ENCODE measurements around the gene PRDX2. TPM values are rescaled to one million over a fixed set of nuclear protein-coding genes. Genes with fewer than 3 reads are reported as not detected.
A peak's percentile ranks its signal among the peaks of the same experiment; 100 is the strongest.

The PRDX2 gene
- total RNA-seq, 1 donor from 2014 or later = 190 TPM

DNA sequence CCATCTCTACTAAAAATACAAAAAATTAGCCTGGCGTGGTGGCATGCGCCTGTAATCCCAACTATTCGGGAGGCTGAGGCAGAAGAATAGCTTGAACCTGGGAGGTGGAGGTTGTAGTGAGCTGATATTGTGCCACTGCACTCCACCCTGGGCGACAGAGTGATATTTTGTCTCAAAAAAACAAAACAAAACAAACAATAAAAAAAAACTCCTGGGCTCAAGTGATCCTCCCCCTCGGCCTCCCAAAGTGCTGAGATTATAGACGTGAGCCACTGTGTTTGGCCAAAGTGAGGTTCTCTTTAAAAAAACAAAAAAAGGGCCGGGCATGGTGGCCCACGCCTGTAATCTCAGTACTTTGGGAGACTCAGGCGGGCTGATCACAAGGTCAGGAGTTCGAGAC is 14.1 kb downstream of the PRDX2 start:
- Histone ChIP-seq H3K4me1 (peaks cover 69% of the 10 kb centered on the region), H3K27me3 (no peaks in the 10 kb centered on the region), H3K27ac (peak overlapping the region; percentile 97), H3K36me3 (no peaks in the 10 kb centered on the region), H3K4me3 (no peak overlapping the region), H3K9me3 (no peaks in the 10 kb centered on the region)
- no peak for DNase-seq (ENCODE audit: extremely low spot score in 2 of 2)
- TF ChIP-seq, protein P1, sequence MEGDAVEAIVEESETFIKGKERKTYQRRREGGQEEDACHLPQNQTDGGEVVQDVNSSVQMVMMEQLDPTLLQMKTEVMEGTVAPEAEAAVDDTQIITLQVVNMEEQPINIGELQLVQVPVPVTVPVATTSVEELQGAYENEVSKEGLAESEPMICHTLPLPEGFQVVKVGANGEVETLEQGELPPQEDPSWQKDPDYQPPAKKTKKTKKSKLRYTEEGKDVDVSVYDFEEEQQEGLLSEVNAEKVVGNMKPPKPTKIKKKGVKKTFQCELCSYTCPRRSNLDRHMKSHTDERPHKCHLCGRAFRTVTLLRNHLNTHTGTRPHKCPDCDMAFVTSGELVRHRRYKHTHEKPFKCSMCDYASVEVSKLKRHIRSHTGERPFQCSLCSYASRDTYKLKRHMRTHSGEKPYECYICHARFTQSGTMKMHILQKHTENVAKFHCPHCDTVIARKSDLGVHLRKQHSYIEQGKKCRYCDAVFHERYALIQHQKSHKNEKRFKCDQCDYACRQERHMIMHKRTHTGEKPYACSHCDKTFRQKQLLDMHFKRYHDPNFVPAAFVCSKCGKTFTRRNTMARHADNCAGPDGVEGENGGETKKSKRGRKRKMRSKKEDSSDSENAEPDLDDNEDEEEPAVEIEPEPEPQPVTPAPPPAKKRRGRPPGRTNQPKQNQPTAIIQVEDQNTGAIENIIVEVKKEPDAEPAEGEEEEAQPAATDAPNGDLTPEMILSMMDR (IDR thresholded peaks at IDR 0.05) = no peak
- no peak for TF ChIP-seq POLR2AphosphoS5 (IDR thresholded peaks at IDR 0.05; ENCODE audit: insufficient read depth in 1 of 2, low read depth in 1 of 2)
- no peak for TF ChIP-seq POLR2A (IDR thresholded peaks at IDR 0.05)
- intact Hi-C loops (cut with DNase I) = no loop called here

DNA sequence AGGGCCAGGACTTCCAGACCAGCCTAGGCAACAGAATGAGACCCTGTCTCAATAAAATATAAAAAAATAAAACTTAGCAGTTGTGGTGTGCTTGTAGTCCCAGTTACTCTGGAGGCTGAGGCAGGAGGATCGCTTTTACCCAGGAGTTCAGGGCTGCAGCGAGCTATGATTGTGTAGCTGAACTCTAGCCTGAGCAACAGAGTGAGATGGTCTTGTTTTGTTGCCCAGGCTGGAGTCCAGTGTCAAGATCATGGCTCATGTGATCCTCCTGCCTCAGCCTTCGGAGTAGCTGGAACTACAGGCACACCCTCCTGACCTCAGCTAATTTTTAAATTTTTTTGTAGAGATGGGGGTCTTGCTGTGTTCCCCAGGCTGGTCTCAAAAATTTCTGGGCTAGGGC is 14.6 kb downstream of the PRDX2 start:
- peak overlapping the region; percentile 97 for H3K27ac ChIP-seq
- TF ChIP-seq, protein P1 (IDR thresholded peaks at IDR 0.05) = no peak
- no peak for TF ChIP-seq POLR2A (IDR thresholded peaks at IDR 0.05)
- no peaks in the 10 kb centered on the region for H3K36me3 ChIP-seq
- no peaks in the 10 kb centered on the region for H3K27me3 ChIP-seq
- DNase-seq (ENCODE audit: extremely low spot score in 2 of 2) = no peak
- intact Hi-C loops (cut with DNase I) = no loop called here
- H3K4me3 ChIP-seq = no peak overlapping the region
- no peaks in the 10 kb centered on the region for H3K9me3 ChIP-seq
- H3K4me1 ChIP-seq = peaks cover 71% of the 10 kb centered on the region

DNA sequence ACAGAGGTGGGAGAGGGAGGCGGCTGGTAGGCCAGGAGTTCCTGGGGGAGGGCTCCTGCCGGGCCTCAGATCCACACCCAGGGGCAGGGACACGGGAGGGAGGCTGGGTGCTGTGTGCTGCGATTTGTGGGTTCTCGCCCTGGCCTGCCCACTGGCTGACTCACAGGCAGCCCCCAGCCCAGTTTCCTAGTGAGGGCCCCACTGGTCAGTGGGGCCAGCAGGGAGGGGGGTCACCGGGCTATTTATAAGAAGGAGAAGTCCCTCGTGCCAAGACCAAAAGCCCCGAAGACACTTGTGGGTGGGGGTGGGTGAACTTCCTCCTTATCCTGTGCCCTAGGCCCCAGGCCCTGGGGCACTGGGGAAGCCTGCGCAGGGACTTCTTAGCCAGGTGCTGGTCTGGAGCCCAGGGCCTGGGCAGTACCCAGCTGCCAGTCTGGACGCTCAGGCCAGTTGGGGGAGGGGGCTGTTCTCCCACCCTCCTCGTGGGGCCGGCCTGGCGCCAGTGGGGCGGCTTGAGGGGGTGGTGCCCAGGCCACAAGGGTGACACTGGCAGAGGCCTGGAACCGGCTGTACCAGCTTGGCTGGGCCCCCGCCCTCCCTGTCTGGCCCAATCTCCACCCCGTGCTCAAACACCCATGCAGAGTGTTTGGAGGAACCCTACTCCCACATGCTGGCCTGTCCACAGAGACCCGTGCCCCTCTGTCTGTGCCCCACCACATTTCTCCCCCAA is 15.3 kb downstream of the PRDX2 start:
- Histone ChIP-seq H3K9me3 (no peaks in the 10 kb centered on the region), H3K27me3 (no peaks in the 10 kb centered on the region), H3K36me3 (no peaks in the 10 kb centered on the region), H3K4me1 (peaks cover 75% of the 10 kb centered on the region), H3K27ac (peak overlapping the region; percentile 97), H3K4me3 (no peak overlapping the region)
- intact Hi-C loops (cut with DNase I) = no loop called here
- DNase-seq (ENCODE audit: extremely low spot score in 2 of 2) = no peak
- TF ChIP-seq POLR2AphosphoS5 (IDR thresholded peaks at IDR 0.05; ENCODE audit: insufficient read depth in 1 of 2, low read depth in 1 of 2) (peak; percentile 28), POLR2A (IDR thresholded peaks at IDR 0.05) (no peak)

DNA sequence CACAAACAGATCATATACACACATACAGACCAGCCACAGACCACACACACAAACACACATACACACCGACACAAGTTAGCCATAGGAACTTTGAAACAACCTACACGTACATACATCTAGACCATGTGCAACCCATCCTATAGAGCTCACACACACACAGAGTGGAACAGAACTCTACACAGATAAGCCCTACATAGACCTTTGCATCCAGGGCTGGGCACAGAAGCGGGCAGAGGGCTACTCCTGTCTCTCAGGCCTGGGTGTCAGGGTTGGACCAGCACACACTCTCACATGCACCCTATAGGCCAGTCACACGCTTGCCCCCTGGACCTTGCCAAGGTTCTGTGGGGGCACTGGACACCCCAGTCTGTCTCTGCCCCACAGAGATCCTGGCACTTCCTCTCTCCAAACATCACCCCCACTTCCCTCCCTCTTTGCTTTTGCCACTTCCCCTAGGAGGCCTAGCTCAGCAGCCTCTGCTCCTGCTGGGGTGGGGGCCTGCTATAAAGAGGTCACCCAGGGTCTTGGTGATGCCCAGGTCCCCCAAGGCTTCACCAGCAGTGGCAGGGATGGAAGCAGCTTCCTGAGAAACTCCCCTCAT is 16.1 kb downstream of the PRDX2 start:
- intact Hi-C loops (cut with DNase I) = no loop called here
- Histone ChIP-seq H3K4me1 (peaks cover 75% of the 10 kb centered on the region), H3K4me3 (no peak overlapping the region), H3K36me3 (no peaks in the 10 kb centered on the region), H3K27ac (peak overlapping the region; percentile 97), H3K9me3 (no peaks in the 10 kb centered on the region), H3K27me3 (no peaks in the 10 kb centered on the region)
- peak in 1 of 2 donors; percentile 5 for TF ChIP-seq POLR2AphosphoS5 (IDR thresholded peaks at IDR 0.05; ENCODE audit: insufficient read depth in 1 of 2, low read depth in 1 of 2)
- TF ChIP-seq, protein P1 (IDR thresholded peaks at IDR 0.05) = no peak
- no peak for DNase-seq (ENCODE audit: extremely low spot score in 2 of 2)

DNA sequence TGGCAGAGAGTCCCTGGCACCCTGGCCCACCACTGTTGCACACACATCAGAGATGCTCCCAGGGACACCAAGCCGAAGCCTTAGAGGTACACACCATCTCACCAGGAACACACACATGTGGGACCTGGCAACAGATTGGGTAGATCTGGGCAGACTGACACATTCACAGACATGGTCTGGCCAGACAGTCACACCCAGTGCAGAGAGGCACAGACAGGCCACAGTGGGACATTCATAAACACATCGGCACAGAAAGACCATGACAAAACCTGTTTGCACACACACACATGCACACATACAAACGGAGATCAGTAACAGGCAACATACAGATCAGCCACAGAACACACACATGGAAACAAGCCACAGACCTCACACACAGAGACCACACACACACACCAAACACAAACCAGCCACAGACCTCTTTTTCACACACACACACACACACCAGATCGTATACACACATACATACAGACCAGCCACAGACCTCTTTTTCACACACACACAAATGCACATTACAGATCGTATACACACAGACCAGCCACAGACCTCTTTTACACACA is 16.6 kb downstream of the PRDX2 start:
- intact Hi-C loops (cut with DNase I) = no loop called here
- TF ChIP-seq POLR2AphosphoS5 (IDR thresholded peaks at IDR 0.05; ENCODE audit: insufficient read depth in 1 of 2, low read depth in 1 of 2) (no peak), POLR2A (IDR thresholded peaks at IDR 0.05) (no peak)
- TF ChIP-seq, protein P1 (IDR thresholded peaks at IDR 0.05) = no peak
- H3K4me1 ChIP-seq = peaks cover 75% of the 10 kb centered on the region

More for the DNA sequence above, 16.6 kb downstream of the PRDX2 start:
- H3K9me3 ChIP-seq = no peaks in the 10 kb centered on the region
- H3K4me3 ChIP-seq = no peak overlapping the region
- no peaks in the 10 kb centered on the region for H3K36me3 ChIP-seq
- H3K27me3 ChIP-seq = no peaks in the 10 kb centered on the region
- H3K27ac ChIP-seq = peak overlapping the region; percentile 97
- no peak for DNase-seq (ENCODE audit: extremely low spot score in 2 of 2)

All from vagina (tissue), 2 donors.